ENCODE data around the gene CHD5.

CHD5 gene

GRCh38 chr1:6154525-6155319, 25.4 kb downstream of the CHD5 start:
- no peak for DNase-seq (ENCODE audit: low read depth in 2 of 2)

GRCh38 chr1:6152882-6153281, 27.2 kb downstream of the CHD5 start:
- DNase-seq (ENCODE audit: low read depth in 2 of 2): no peak

DNA sequence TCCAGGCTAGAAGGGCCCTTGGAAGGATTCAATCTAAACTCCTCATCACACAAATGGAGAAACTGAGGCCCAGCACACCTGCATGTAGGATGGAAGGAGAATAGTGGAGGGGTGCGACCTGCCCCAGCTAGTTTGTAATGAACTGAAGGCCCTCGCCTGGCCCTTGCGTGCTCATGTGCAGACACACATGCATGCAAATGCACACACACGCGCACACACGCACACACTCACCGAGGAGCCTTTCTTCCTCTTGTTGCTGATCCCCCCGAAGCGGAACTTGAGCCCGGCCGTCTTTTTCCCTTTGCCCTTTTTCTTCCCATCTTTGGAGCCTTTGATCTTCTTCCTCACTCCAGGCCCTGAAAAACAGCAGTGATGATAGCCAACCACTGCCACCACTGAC, 27.9 kb downstream of the CHD5 start:
- no peak for DNase-seq (ENCODE audit: low read depth in 2 of 2)

DNA sequence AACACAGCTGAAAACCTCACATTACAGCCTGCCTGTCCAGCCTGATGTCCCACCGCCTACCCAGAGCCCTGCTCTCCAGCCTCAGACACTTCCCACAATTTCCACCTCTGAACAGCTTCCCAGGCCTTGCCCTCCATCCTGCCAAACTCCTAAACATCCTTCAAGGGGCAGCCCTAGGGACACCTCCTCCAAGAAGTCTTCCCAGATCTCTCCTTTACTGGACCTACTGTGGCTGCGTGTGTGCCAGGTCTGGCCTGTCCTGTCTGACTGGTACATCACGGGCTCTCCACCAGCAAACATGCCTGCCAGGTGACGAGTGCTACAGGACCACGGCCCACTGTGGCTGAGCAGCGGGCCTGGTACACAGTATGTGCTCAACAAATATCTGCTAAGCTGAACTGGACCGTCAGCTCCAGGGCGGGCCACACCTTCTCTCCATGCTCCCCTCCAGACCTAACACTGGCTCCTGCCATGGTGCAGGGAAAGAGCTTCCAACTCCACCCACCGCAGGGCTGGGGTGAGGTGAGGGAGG, 28.8 kb downstream of the CHD5 start:
- DNase-seq (ENCODE audit: low read depth in 2 of 2): no peak

DNA sequence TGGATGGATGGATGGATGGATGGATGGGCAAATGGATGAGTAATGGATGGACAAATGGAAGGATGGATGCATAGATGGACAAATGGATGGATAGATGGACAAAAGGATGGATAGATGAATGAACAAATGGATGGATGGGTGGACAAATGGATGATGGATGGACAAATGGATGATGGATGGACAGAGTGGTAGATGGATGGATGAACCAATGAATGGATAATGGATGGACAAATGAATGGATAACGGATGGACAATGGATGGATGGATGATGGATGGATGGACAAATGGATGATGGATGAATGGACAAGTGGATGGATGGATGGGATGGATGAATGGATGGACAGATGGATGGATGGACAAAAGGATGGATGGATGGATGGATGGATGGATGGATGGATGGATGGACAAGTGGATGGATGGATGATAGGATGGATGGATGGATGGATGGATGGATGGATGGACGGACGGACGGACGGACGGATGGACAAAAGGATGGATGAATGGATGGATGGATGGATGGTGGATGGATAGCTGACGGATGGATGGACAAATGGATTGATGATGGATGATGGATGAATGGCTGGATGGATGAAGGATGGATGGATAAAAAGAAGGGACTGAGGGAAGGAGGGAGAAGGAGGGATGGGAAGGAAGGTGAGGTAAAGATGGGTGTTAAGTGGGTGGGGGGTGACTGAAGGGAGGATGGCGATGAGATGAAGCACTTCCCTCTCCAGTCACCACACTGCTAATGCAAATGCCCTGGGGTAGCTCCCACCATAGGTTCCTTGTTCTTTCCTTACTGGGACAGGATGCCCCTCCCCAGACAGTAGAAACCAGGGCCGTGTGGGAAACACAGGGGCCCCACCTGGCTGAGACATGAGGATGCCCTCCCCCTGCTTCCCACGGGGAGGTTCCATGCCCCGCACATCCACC, 29.8 kb downstream of the CHD5 start:
- DNase-seq (ENCODE audit: low read depth in 2 of 2): no peak

DNA sequence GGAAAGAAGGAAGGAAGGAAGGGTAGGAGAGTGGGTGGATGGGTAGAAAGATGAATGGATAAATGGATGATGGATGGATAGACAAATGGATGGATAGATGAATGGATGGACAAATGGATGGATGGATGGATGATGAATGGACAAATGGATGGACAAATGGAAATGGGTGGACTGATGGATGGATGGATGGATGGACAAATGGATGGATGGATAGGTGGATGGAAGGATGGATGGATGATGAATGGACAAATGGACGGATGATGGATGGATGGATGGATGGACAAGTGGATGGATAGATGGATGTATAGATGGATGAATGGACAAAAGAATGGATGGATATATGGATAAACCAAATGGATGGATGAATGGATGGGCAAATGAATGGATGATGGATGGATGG, 30.5 kb downstream of the CHD5 start:
- DNase-seq (ENCODE audit: low read depth in 2 of 2): no peak

- peak; percentile 65 to 66 for DNase-seq (ENCODE audit: low read depth in 2 of 2)
These were observed 31.5 kb downstream of the CHD5 start for GRCh38 chr1:6148497-6149241.

- no peak for DNase-seq (ENCODE audit: low read depth in 2 of 2)
These were observed 34.2 kb downstream of the CHD5 start for GRCh38 chr1:6145864-6146410.

GRCh38 chr1:6145396-6145750, 34.7 kb downstream of the CHD5 start:
- DNase-seq (ENCODE audit: low read depth in 2 of 2): no peak

DNA sequence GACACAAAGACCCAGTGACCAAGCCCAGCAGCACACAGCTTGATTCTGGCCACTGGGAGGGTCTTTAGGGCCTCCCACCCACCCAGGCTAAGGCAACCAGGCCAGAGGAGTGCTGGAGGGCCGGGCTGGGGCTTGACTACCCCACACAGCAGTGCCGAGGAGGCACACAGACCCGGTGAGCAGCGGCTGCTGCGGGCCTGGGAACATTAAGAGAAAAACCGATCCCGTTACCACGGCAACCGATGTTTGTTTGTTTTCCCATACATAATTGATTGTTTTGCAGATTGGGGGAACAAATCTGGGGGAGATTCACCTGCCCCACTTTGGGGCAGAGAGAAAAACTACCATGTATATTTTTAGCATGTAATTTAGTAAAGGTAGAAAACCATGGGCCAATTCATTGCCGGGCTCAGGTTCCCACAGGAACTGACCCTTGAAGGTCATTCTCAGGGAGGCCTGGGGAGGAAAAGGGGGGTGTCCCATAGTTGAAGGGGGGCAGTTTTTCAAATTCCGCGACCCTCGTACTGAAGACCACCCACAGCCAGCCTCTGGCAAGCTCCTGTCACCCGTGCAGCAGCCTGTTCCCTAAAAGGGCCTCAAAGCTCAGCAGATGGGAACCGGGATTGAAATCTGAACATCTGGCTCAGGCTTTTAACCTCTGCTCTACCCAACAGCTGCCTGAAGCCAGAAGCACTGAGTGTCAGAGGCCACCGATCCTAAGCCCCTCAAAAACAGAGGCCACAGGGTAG, 35.3 kb downstream of the CHD5 start:
- no peak for DNase-seq (ENCODE audit: low read depth in 2 of 2)

DNA sequence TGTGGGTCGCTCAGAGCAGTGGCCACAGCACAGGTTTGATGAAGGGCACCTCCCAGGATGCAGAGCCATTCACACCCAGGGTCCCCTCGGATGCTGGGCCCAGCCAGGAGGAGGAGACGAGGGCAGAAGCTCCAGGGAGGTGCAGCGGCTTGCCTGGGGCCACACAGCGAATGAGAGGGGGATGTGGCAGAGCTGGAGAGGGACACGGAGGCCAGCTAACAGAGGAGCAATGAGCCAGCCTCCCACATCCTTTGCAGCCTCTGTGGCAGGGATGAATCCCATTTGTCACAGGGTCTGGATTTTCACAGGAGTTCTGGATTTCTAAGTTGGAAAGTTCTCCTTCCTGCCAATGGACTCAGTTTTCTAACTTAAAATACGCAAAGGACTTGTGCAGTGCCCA, 35.9 kb downstream of the CHD5 start:
- no peak for DNase-seq (ENCODE audit: low read depth in 2 of 2)

GRCh38 chr1:6143395-6143794, 36.7 kb downstream of the CHD5 start:
- no peak for DNase-seq (ENCODE audit: low read depth in 2 of 2)

GRCh38 chr1:6142734-6143133, 37.4 kb downstream of the CHD5 start:
- no peak for DNase-seq (ENCODE audit: low read depth in 2 of 2)

- no peak for DNase-seq (ENCODE audit: low read depth in 2 of 2)
These were observed 38.0 kb downstream of the CHD5 start for GRCh38 chr1:6142036-6142621.

DNA sequence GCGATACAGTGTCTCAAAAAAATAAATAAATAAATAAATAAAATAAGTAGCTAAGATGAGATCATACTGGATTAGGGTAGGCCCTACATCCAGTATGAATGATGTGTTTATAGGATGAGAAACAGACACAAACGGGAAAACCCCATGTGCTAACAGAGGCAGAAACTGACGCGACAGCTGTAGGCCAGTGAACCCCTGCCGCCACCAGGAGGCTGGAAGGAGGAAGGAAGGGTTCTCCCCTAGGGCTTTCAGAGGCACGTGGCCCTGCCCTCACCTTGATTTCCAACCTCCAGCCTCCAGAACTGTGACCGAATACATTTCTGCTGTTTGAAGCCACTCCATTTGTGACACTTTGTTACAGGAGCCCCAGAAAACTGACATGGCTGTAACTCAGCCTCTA, 38.5 kb downstream of the CHD5 start:
- DNase-seq (ENCODE audit: low read depth in 2 of 2): peak; percentile 31 to 34

GRCh38 chr1:6140413-6140812, 39.7 kb downstream of the CHD5 start:
- DNase-seq (ENCODE audit: low read depth in 2 of 2): no peak

DNA sequence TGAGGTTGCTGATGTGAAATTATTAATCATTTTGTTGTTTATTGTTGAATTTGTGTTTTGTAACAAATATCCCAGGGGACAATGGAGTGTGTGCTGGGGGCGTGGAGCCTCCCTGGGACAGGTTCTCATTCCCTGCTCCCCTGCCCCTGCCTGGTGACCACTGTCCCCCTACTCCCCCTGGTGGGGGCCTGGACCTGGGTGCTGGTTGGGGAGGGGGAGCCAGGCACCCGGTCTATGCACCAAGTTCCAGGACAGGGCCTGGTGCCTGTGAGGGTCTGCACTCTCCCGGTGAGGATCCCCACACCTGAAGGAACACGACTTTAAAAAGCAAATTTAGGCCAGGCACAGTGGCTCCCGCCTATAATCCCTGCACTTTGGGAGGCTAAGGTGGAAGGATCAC, 42.4 kb downstream of the CHD5 start:
- DNase-seq (ENCODE audit: low read depth in 2 of 2): no peak

GRCh38 chr1:6136516-6137220, 43.5 kb downstream of the CHD5 start:
- no peak for DNase-seq (ENCODE audit: low read depth in 2 of 2)

- DNase-seq (ENCODE audit: low read depth in 2 of 2): no peak
These were observed 45.2 kb downstream of the CHD5 start for GRCh38 chr1:6134741-6135510.
